Femur (tissue), 1 donor: Measurements from ENCODE around the gene ID2.

Source experiments
- DNase-seq: peaks from one replicate; pipeline ENCODE4 v3.0.0-alpha.2; 2017

The ID2 gene

GRCh38 chr2:8648441-8649213 lies 33.2 kb upstream of the ID2 start:
- no peak for DNase-seq

- DNase-seq: no peak
These were observed 32.1 kb upstream of the ID2 start for GRCh38 chr2:8649718-8650117.

- no peak for DNase-seq
These were observed 31.6 kb upstream of the ID2 start for GRCh38 chr2:8650256-8650655.

- no peak for DNase-seq
These were observed 29.0 kb upstream of the ID2 start for GRCh38 chr2:8652774-8653426.

- no peak for DNase-seq
These were observed 28.4 kb upstream of the ID2 start for GRCh38 chr2:8653485-8653884.

- no peak for DNase-seq
These were observed 27.8 kb upstream of the ID2 start for GRCh38 chr2:8654041-8654440.

GRCh38 chr2:8654483-8654882 lies 27.4 kb upstream of the ID2 start:
- DNase-seq: no peak

GRCh38 chr2:8656160-8656641 lies 25.7 kb upstream of the ID2 start:
- no peak for DNase-seq

GRCh38 chr2:8656811-8657210 lies 25.0 kb upstream of the ID2 start:
- DNase-seq: no peak

- no peak for DNase-seq
These were observed 24.3 kb upstream of the ID2 start for GRCh38 chr2:8657423-8658062.

GRCh38 chr2:8658064-8658862 lies 23.6 kb upstream of the ID2 start:
- no peak for DNase-seq

- DNase-seq: no peak
These were observed 22.6 kb upstream of the ID2 start for GRCh38 chr2:8659092-8659734.

- DNase-seq: no peak
These were observed 21.9 kb upstream of the ID2 start for GRCh38 chr2:8659735-8660492.

- no peak for DNase-seq
These were observed 20.6 kb upstream of the ID2 start for GRCh38 chr2:8661235-8661634.

- no peak for DNase-seq
These were observed 20.1 kb upstream of the ID2 start for GRCh38 chr2:8661736-8662135.

- no peak for DNase-seq
These were observed 19.5 kb upstream of the ID2 start for GRCh38 chr2:8662239-8662879.

GRCh38 chr2:8663997-8664396 lies 17.9 kb upstream of the ID2 start:
- DNase-seq: no peak

GRCh38 chr2:8666581-8666980 lies 15.3 kb upstream of the ID2 start:
- no peak for DNase-seq

GRCh38 chr2:8667896-8668512 lies 13.9 kb upstream of the ID2 start:
- no peak for DNase-seq

- no peak for DNase-seq
These were observed 12.6 kb upstream of the ID2 start for GRCh38 chr2:8669157-8669817.
